Dendritic cell treated with granulocyte-macrophage colony-stimulating factor and Interleukin-4, amounts not matched to agents 40 ng/mL and 50 ng/mL, for 4 days (primary cell): ENCODE data around the gene NOP16.
A peak's percentile ranks its signal among the peaks of the same experiment; 100 is the strongest.

Source experiments
- H3K27ac Mint-ChIP-seq: one replicate; pipeline ENCODE4 v1.8.0; 2022; ENCODE audit warnings: mild to moderate bottlenecking, mixed read lengths
- H3K27me3 Mint-ChIP-seq: one replicate; pipeline ENCODE4 v1.8.0; 2022; ENCODE audit warnings: mild to moderate bottlenecking, mixed read lengths
- H3K36me3 Mint-ChIP-seq: one replicate; pipeline ENCODE4 v1.8.0; 2022; ENCODE audit warnings: low read depth, mixed read lengths
- H3K4me1 Mint-ChIP-seq: one replicate; pipeline ENCODE4 v1.8.0; 2022; ENCODE audit warnings: low read depth, mixed read lengths
- H3K4me3 Mint-ChIP-seq: one replicate; pipeline ENCODE4 v1.8.0; 2022; ENCODE audit warnings: mild to moderate bottlenecking, moderate library complexity, mixed read lengths
- H3K9me3 Mint-ChIP-seq: one replicate; pipeline ENCODE4 v1.8.0; 2022; ENCODE audit warnings: mixed read lengths
- intact Hi-C: fragments of 100-400 bp; cut with micrococcal nuclease; formaldehyde crosslinking; loops from one replicate; pipeline ENCODE4 v1.15.0; 2022

The NOP16 gene

DNA sequence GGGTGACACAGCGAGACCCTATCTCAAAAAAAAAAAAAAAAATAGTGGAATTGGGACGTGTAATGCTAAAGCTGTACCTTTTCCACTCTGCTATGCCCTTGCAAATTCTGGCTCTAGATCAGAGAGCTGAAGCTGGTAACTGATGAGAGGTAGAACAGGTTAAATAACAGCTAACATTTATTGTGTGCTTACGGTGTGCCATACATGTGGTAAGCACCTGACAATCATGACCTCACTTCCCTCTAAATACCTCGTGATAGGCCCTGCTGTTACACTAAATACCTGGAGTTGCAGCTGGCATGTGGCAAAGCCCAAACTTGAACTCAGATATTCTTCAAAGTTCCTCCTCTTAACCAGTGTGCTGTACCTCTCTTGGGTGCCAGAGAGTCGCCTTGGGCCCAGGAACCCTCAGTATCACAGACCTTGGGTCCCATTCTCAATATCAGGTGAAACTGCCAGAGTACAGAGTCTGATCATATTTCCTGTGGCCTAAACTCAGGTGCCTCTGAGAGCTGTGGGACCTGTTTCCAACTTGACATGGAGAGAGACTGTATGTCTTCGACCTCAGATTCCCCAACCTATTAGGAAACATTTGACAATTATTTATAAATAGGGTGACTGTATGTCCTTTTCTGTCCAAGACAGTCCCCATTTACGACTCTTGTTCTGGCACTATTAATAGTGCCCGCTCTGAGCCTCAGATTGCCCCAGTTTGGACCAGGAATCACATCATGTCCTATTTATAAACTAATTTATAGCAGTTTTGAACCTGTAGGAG, 18.3 kb downstream of the NOP16 start:
- H3K27ac Mint-ChIP-seq, result no peak overlapping the region
- no peak overlapping the region for H3K4me3 Mint-ChIP-seq
- H3K27me3 Mint-ChIP-seq, result peaks cover 23% of the 10 kb centered on the region
- intact Hi-C loops, result no loop called here
- H3K36me3 Mint-ChIP-seq, result peaks cover 37% of the 10 kb centered on the region
- H3K4me1 Mint-ChIP-seq, result peaks cover 29% of the 10 kb centered on the region
- no peaks in the 10 kb centered on the region for H3K9me3 Mint-ChIP-seq

DNA sequence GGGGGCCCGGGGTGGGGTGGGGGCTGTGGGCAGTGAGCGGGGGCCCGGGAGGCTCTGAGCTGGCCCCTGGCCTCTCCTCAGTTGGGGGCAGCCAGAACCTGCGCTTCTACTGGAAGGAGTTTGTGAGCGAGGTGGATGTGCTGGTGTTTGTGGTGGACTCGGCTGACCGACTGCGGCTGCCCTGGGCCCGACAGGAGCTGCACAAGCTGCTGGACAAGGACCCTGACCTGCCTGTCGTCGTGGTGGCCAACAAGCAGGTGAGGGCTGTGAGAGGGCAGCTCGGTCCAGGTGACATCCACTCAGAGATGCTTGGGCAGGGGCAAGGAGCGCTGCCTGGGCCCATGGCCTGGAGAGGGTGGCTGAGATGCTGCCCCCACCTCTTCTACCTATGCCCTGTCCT, 19.7 kb downstream of the NOP16 start:
- no peaks in the 10 kb centered on the region for H3K9me3 Mint-ChIP-seq
- peaks cover 36% of the 10 kb centered on the region for H3K27me3 Mint-ChIP-seq
- no peak overlapping the region for H3K4me3 Mint-ChIP-seq
- intact Hi-C loops, result no loop called here
- H3K27ac Mint-ChIP-seq, result no peak overlapping the region
- peaks cover 37% of the 10 kb centered on the region for H3K36me3 Mint-ChIP-seq
- peaks cover 33% of the 10 kb centered on the region for H3K4me1 Mint-ChIP-seq

DNA sequence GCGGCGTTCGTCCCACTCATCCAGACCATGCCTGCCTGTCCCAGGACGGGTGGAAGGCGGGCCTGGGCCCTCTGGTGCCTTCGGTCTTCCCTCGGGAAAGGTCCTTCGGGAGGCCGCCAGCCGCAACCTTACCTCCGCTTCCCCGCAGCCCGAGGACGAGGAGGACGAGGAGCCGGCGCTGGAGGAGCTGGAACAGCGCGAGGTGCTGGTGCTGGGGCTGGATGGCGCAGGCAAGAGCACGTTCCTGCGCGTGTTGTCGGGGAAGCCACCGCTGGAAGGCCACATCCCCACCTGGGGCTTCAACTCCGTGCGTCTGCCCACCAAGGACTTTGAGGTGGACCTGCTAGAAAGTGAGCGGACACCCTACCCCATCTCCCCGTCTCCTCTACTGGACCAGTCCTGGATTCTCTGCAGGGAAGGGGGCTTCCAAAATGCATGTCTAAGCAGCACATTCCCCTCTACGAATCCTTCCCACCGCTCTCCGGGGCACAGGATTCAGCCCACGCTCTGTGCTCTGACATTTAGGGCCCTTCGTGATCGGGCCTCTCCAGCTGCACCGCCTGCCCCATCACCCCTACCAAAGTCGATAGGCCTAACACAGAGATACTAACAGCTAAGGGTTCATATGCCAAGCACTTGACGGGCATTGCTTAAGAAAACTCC, 22.0 kb downstream of the NOP16 start:
- Mint-ChIP-seq H3K27ac (no peak overlapping the region), H3K27me3 (peaks cover 42% of the 10 kb centered on the region), H3K9me3 (no peaks in the 10 kb centered on the region), H3K36me3 (peaks cover 41% of the 10 kb centered on the region), H3K4me3 (peak overlapping the region; percentile 53), H3K4me1 (peaks cover 24% of the 10 kb centered on the region)
- intact Hi-C loops, result no loop called here

DNA sequence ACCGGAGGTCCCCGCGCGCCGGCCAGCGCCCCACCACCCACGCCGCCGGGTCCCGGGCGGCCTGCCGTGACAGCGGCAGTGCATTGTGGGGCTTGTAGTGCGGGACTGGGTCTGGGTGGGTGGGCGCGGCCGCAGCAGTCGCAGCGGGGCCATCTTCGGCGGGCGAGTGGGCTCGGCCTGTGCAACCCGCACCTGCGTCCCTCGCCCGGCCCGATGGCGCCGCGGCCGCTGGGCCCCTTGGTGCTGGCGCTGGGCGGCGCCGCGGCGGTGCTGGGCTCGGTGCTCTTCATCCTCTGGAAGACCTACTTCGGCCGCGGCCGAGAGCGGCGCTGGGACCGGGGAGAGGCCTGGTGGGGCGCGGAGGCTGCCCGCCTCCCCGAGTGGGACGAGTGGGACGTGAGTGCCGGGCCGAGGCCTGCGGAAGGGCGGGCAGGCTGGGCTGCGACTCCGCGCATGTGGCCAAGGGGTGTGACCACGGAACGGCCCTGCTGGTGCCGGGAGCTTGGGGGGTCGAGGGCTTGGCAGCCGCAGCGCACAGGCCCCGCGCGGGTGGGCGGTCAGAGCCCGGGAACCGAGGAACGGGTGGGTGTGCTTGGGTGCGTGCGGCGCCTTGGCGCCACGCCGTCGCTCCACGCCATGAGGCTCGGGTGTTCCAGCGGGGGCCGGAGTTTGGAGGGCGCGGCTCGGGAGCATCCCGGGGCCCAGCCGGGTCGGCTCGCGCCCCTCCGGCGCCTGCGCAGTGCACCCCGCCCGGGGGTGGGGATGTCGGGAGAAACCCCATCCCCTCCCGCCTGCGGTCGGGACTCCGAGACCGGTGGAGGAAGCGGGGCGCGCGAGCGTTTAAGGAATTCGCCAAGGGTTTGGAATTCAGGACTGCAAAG, 22.8 kb downstream of the NOP16 start, which contains the start of gene ARL10:
TSS of gene ARL10 (plus strand) at position 137 of the 881 bp plus-strand sequence. CDS start at position 214, 77 bp downstream.
- intact Hi-C loops, result loop anchor here (1.0 kb wide), 1 partner anchor 23 kb away; the partner anchor contains the start of genes HIGD2A and NOP16
- H3K9me3 Mint-ChIP-seq, result no peaks in the 10 kb centered on the region

DNA sequence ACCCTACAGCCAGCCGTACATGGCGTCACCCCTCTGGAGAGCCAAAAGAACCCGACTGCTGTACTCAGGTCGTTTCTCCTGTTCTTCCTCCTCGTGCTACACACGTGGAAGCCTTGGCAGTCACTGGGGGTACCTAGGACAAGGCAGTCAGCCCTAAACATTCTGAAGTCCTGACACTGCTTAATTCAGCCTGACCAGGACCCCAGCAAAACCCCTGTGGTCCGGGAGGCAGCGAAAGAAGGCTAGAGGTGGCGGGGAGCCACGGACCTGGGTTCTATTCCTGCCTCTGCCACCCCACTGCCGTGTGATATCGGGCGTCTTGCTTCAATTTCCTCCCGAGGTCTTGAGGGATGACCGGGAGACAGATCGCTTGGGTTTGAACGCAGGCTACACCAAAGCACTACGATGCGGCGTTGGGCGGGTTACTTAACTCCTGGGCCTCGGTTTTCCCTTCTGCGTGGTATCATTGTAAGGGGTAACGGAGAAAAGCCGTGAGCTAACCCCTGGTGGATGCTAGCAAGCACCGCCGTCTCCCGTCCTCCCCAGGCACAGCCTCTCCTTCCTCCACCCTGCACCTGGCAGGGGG, 23.5 kb downstream of the NOP16 start:
- intact Hi-C loops, result loop anchor here (1.0 to 5.0 kb wide), 2 partner anchors 23 to 82 kb away; partner anchors contain the start of genes FAF2, HIGD2A and NOP16
- Mint-ChIP-seq H3K36me3 (peaks cover 41% of the 10 kb centered on the region), H3K27ac (no peak overlapping the region), H3K27me3 (peaks cover 42% of the 10 kb centered on the region), H3K9me3 (no peaks in the 10 kb centered on the region), H3K4me3 (peak overlapping the region; percentile 75), H3K4me1 (peaks cover 24% of the 10 kb centered on the region)

More for the DNA sequence above, 22.8 kb downstream of the NOP16 start, which contains the start of gene ARL10:
- Mint-ChIP-seq H3K4me1 (peaks cover 24% of the 10 kb centered on the region), H3K27me3 (peaks cover 42% of the 10 kb centered on the region), H3K36me3 (peaks cover 47% of the 10 kb centered on the region), H3K4me3 (peak within 1 kb of the TSS; percentile 75), H3K27ac (no peak within 1 kb of the TSS)

DNA sequence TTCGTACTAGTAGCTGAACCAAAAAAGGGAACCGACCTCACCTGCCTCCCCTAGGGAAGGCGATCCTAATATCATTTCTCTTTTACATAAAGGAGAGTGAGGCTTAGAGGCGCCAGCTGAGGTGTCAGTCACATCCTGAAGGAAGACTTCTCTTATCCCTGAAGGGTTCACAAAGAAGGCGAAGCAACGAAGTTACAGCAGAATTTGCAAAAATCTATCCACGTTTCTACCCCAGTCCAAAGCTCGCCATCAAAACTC, 26.2 kb downstream of the NOP16 start:
- peak overlapping the region; percentile 96 for H3K4me3 Mint-ChIP-seq
- peaks cover 42% of the 10 kb centered on the region for H3K36me3 Mint-ChIP-seq
- peaks cover 29% of the 10 kb centered on the region for H3K4me1 Mint-ChIP-seq
- intact Hi-C loops, result loop anchor here (5.0 kb wide), 1 partner anchor 85 kb away; the partner anchor contains the start of gene FAF2
- H3K27ac Mint-ChIP-seq, result peak overlapping the region; percentile 90
- H3K27me3 Mint-ChIP-seq, result peaks cover 32% of the 10 kb centered on the region
- no peaks in the 10 kb centered on the region for H3K9me3 Mint-ChIP-seq

DNA sequence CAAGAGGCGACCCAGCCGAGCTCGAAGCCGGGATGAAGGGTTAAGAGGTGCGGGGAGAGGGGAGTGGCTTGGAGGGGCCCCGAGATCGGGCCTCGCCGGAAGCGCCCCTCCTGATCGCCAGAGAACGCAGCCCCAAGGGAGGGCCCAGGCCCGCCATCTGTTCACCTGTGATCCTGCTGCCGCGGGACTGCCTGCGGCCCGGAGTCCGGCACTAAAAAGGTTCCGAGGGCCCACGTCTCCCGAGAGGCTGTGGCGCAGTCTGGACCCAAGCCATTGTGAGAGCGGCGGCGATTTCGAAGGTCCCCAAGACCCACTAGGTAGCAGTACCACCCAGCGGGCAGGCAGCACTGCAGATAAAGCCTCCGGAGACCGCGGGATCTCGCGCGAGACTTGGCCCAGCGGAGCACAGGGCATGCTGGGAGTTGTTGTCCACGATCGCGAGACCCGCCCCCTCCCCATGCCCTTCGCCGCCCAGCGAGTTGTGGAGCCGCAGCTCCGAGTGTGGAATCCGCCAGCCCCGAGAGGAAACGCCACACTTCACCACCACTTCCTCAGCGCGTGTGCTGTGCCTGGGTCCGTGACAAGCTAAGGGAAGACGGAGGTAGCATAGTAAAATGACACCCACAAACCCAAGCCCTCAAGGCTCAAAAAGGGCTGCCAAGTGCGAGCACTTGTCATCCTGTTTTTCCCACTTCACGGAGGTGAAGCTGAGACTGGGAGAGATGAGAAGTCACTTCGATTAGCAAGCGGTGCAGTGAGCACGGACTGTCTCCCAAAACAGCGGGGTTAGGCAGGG, 26.8 kb downstream of the NOP16 start, which contains the start of gene KIAA1191:
TSS of gene KIAA1191 (minus strand) at position 328 of the 796 bp plus-strand sequence. CDS start 2,256 bp downstream, outside the sequence.
- Mint-ChIP-seq H3K36me3 (peaks cover 42% of the 10 kb centered on the region), H3K4me3 (peak within 1 kb of the TSS; percentile 96), H3K9me3 (no peaks in the 10 kb centered on the region), H3K27ac (peak within 1 kb of the TSS; percentile 90), H3K27me3 (peaks cover 26% of the 10 kb centered on the region), H3K4me1 (peaks cover 28% of the 10 kb centered on the region)
- intact Hi-C loops, result loop anchor here (1.0 to 5.0 kb wide), 2 partner anchors 27 to 86 kb away; partner anchors contain the start of genes FAF2, HIGD2A and NOP16

DNA sequence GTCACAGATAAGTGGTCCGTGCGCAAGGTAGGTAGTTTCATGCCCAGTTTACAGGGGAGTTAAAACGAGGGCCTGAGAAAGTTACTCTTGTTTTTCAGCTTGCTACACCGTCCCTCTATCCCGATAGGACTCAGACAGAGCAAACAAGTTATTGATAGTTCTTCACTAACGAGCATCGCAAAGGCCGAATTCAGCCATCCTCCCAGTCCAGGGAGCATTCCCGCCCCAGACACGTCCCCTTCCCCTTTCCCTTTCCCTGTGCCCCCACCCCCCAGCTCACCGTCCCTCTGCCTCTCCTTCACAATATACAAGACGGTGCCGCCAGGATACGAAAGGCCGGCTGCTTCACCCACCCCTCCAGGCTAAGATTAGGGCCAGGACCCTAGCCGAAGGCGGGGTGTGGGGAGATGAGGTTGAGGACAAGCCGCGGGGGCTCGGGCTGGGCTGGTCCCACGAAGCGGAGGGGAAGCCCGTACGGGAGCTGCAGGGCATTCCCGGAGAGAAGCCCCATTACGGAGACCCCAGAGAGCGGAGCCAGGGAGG, 27.4 kb downstream of the NOP16 start:
- intact Hi-C loops, result loop anchor here (1.0 to 5.0 kb wide), 2 partner anchors 27 to 86 kb away; partner anchors contain the start of genes FAF2, HIGD2A and NOP16
- Mint-ChIP-seq H3K27me3 (peaks cover 20% of the 10 kb centered on the region), H3K4me3 (peak overlapping the region; percentile 96), H3K9me3 (no peaks in the 10 kb centered on the region), H3K36me3 (peaks cover 46% of the 10 kb centered on the region), H3K27ac (peak overlapping the region; percentile 90), H3K4me1 (peaks cover 28% of the 10 kb centered on the region)

DNA sequence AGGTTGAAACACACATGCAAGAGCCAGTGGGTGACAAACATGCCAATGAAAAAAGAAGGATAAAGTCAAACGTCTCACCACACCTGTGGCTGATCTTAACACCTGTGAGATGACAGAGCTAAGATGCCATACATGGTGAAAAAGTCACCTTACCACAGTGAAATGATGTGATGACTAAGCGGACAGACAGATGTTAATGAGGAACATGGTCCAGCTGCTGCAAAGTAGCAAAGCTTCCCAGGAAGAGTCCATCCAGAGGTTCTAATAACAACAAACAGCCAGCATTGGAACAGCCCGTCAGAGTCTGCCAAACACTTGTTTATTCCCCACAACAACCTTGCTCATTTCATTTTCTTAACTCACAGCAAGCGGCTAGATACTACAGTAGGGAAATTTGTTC, 28.7 kb downstream of the NOP16 start:
- Mint-ChIP-seq H3K9me3 (no peaks in the 10 kb centered on the region), H3K27ac (no peak overlapping the region), H3K4me1 (peaks cover 24% of the 10 kb centered on the region), H3K4me3 (no peak overlapping the region), H3K27me3 (peaks cover 16% of the 10 kb centered on the region), H3K36me3 (peaks cover 59% of the 10 kb centered on the region)
- intact Hi-C loops, result loop anchor here (5.0 kb wide), 1 partner anchor 88 kb away; the partner anchor contains the start of gene FAF2

DNA sequence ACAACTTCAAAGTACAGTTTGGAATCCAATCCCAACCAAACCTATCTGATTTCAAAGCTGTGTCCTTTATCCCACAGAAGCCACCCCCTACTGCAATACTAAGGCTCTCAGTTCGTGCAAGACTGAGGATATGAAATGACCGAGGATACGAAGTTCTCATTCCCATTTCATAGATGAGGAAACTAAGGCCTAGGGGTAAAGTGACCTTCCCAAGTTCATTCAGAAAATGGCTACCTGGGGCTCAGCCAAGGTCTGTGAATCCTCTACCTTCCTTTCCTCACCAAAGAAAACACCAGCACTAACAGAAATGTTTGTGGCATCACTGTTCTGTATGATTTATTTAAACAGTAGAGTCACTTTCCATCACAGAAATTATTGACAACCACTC, 32.2 kb downstream of the NOP16 start:
- no peaks in the 10 kb centered on the region for H3K27me3 Mint-ChIP-seq
- H3K36me3 Mint-ChIP-seq, result peaks cover 88% of the 10 kb centered on the region
- peaks cover 14% of the 10 kb centered on the region for H3K4me1 Mint-ChIP-seq
- no peak overlapping the region for H3K4me3 Mint-ChIP-seq
- no peaks in the 10 kb centered on the region for H3K9me3 Mint-ChIP-seq
- no peak overlapping the region for H3K27ac Mint-ChIP-seq
- intact Hi-C loops, result no loop called here

DNA sequence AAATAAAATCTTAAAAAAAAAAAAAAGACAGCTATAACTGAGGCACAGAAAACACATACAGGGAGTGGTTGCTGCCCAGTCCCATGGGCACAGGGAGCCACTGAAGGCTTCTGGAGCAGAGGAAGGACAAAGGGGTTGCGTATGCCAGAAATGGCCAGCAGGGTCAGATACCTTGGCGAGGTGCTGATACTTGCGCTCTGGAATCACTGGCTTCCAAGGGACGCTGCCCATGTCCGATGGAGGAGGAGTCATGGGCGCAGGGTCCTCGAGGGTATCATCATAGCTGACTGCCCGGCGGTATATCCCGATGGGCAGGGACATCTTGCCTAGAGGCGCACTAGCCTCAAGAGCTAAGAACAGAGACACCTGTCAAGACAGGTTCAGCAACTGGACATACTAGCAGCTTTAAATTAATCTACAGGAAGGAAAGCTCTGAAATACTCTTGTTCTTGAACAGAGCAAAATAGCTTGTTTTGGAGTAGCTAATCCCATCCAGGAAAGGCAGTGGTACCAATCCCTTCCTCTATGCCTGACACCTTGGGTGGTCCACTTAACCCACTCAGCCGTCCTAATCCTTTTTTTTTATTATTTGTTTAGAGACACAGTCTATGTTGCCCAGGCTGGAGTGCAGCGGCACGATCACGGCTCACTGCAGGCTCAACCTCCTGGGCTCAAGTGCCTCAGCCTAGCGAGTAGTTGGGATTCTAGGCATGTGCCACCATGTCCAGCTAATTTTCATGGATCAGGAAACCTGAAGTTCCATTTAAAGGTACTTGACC, 32.8 kb downstream of the NOP16 start:
- Mint-ChIP-seq H3K9me3 (no peaks in the 10 kb centered on the region), H3K36me3 (peaks cover 90% of the 10 kb centered on the region), H3K4me3 (no peak overlapping the region), H3K4me1 (peaks cover 14% of the 10 kb centered on the region), H3K27me3 (no peaks in the 10 kb centered on the region), H3K27ac (no peak overlapping the region)
- intact Hi-C loops, result no loop called here

DNA sequence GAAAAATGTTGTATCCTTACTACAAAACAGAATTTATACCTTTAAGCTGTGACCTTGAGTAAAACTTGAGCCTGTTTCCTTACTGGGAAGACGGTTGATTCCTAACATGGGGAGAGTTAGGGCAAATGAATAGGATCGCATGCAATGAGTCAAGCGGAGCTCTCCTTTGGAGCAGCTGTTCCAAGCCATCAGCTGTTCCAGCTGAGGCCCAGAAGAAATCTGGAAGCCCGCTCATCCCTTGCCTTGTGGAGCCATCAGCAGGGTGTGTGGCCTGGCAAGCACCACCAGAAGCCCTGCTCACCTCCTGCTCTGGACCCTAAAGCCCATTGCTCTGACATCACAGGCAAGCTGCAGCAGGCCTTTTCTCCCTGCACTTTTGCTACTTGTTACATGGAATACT, 34.9 kb downstream of the NOP16 start:
- Mint-ChIP-seq H3K27me3 (no peaks in the 10 kb centered on the region), H3K36me3 (peaks cover 100% of the 10 kb centered on the region), H3K4me1 (peaks cover 9% of the 10 kb centered on the region), H3K9me3 (no peaks in the 10 kb centered on the region), H3K4me3 (no peak overlapping the region), H3K27ac (no peak overlapping the region)
- intact Hi-C loops, result no loop called here
